Activated naive CD8-positive, alpha-beta T cell (primary cell): Measurements from ENCODE around the gene PADI3.
"Not testable (repeated sequence)": the region's sequence is repeated elsewhere in the genome, so short reads cannot be mapped to it uniquely, and the experiment has no call there.

Source experiments
- H3K27ac Mint-ChIP-seq: one replicate; pipeline ENCODE4 v1.8.0; 2021; ENCODE audit warnings: mixed read lengths
- H3K27me3 Mint-ChIP-seq: one replicate; pipeline ENCODE4 v1.8.0; 2021; ENCODE audit warnings: mixed read lengths
- H3K36me3 Mint-ChIP-seq: one replicate; pipeline ENCODE4 v1.8.0; 2021; ENCODE audit warnings: mixed read lengths
- H3K4me1 Mint-ChIP-seq: one replicate; pipeline ENCODE4 v1.8.0; 2021; ENCODE audit warnings: low read depth, mixed read lengths
- H3K4me3 Mint-ChIP-seq: one replicate; pipeline ENCODE4 v1.8.0; 2021; ENCODE audit warnings: mild to moderate bottlenecking, mixed read lengths
- H3K9me3 Mint-ChIP-seq: one replicate; pipeline ENCODE4 v1.8.0; 2021; ENCODE audit warnings: low read depth, mixed read lengths

PADI3 gene

DNA sequence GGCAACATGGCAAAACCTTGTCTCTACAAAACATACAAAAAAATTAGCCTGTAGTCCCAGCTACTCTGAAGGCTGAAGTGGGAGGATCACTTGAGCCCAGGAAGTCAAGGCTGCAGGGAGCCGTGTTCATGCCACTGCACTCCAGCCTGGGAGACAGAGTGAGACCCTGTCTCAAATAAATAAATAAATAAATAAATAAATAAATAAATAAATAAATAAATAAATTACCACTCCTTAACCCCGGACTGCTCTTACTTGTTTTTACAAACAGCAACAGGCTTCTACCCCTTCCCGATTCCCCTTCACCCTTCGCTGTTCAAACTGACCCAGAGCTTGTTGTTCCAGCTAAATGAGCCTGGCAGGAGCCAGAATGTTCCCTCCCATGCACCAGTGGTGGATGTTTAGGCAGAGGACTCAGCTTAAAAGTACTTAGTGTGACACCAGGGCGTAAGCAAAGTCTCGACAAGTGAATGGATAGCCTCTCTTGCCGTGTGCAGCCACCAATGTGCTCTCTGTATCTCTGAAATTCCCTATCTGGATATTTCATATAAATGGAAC is 21.5 kb upstream of the PADI3 start:
- H3K27ac Mint-ChIP-seq: no peak overlapping the region
- H3K36me3 Mint-ChIP-seq: no peaks in the 10 kb centered on the region
- no peak overlapping the region for H3K4me3 Mint-ChIP-seq
- H3K4me1 Mint-ChIP-seq: no peaks in the 10 kb centered on the region
- H3K27me3 Mint-ChIP-seq: peaks cover 3% of the 10 kb centered on the region
- H3K9me3 Mint-ChIP-seq: no peaks in the 10 kb centered on the region

DNA sequence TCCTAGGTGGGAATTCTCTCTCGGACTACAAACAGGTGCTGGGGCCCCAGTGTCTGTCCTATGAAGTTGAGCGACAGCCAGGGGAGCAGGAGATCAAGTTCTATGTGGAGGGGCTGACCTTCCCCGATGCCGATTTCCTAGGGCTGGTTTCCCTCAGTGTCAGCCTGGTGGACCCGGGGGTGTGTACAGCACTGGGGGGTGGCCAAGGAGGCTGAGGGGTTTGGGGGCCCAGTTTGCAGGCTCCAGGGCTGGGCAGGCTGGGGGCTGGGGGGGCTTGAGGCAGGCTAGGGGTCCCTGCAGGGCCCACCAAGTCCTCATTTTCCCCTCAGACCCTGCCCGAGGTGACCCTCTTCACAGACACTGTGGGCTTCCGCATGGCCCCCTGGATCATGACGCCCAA is 20.3 kb upstream of the PADI3 start:
- no peak overlapping the region for H3K4me3 Mint-ChIP-seq
- H3K36me3 Mint-ChIP-seq: no peaks in the 10 kb centered on the region
- H3K27ac Mint-ChIP-seq: no peak overlapping the region
- H3K27me3 Mint-ChIP-seq: peaks cover 2% of the 10 kb centered on the region
- no peaks in the 10 kb centered on the region for H3K9me3 Mint-ChIP-seq
- no peaks in the 10 kb centered on the region for H3K4me1 Mint-ChIP-seq

DNA sequence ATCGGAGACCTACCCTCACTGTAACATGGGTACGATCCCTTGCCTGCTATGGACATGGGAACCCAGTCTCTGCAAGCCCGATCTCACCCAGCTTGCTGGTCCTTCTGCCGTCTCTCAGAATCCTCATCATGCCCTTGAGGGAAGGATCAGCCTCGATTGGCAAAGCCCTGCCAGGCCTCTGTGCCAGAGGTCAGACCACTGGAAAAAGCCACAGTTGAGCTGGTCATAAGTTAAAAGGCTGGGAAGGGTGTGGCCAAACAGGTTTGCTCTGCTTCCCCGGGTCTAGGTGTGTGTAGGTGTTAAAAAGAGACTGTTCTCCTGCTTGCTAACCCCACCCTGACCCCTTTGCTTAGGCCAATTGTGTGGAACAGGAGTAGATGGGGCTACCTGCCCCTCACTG is 19.5 kb upstream of the PADI3 start:
- Mint-ChIP-seq H3K27me3 (peaks cover 2% of the 10 kb centered on the region), H3K4me3 (no peak overlapping the region), H3K27ac (no peak overlapping the region), H3K4me1 (no peaks in the 10 kb centered on the region), H3K36me3 (no peaks in the 10 kb centered on the region), H3K9me3 (no peaks in the 10 kb centered on the region)

DNA sequence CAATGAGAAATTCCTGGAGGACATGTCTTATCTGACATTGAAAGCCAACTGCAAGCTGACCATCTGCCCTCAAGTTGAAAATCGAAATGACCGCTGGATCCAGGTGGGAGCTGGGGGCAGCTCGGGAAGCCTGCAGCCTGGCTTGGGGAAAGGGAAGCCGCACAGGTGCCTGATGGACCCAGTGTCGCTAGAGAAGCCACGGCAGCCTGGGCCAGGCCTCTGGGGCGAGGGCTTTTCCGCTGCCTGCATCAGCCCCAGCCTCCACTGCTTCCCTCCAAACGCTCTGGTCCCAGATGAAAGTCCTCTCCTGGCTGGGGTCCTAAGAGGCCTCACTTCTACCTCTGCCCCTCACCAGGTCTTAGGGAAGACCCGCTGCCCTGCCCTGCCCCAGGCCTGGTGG is 18.8 kb upstream of the PADI3 start:
- Mint-ChIP-seq H3K27me3 (peaks cover 2% of the 10 kb centered on the region), H3K27ac (no peak overlapping the region), H3K36me3 (no peaks in the 10 kb centered on the region), H3K9me3 (no peaks in the 10 kb centered on the region), H3K4me3 (no peak overlapping the region), H3K4me1 (no peaks in the 10 kb centered on the region)

DNA sequence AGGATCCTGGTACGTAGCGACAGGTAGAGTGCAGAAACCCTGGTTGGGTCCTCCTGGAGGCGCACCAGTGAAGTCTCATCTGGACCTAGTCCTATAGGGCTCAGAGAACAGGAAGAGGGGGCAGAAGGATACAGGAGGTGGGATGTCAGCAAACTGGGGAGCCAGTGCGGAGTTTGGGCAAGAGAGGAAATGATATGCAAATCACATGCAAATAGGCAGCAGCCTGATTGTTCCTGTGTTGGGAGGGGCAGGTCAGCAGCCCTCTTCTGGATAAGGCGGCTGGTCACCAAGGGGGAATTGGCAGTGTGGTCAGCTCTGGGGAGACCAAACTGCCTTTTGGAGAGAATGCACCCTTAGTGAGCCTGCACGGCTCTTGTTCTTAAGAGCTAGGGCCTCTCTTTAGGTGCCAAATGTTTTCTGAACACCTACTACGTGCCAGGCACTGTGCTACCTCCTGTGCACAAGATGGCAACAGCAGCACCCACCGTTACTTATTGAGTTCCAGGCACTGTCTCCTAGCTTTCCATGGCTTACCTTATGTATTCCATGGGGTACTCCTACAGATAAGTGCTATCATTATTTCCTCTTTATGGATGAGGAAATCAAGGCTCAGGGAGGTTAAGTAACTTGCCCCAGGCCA is 18.1 kb upstream of the PADI3 start:
- peaks cover 2% of the 10 kb centered on the region for H3K27me3 Mint-ChIP-seq
- no peaks in the 10 kb centered on the region for H3K4me1 Mint-ChIP-seq
- H3K9me3 Mint-ChIP-seq: no peaks in the 10 kb centered on the region
- no peaks in the 10 kb centered on the region for H3K36me3 Mint-ChIP-seq
- no peak overlapping the region for H3K4me3 Mint-ChIP-seq
- no peak overlapping the region for H3K27ac Mint-ChIP-seq

DNA sequence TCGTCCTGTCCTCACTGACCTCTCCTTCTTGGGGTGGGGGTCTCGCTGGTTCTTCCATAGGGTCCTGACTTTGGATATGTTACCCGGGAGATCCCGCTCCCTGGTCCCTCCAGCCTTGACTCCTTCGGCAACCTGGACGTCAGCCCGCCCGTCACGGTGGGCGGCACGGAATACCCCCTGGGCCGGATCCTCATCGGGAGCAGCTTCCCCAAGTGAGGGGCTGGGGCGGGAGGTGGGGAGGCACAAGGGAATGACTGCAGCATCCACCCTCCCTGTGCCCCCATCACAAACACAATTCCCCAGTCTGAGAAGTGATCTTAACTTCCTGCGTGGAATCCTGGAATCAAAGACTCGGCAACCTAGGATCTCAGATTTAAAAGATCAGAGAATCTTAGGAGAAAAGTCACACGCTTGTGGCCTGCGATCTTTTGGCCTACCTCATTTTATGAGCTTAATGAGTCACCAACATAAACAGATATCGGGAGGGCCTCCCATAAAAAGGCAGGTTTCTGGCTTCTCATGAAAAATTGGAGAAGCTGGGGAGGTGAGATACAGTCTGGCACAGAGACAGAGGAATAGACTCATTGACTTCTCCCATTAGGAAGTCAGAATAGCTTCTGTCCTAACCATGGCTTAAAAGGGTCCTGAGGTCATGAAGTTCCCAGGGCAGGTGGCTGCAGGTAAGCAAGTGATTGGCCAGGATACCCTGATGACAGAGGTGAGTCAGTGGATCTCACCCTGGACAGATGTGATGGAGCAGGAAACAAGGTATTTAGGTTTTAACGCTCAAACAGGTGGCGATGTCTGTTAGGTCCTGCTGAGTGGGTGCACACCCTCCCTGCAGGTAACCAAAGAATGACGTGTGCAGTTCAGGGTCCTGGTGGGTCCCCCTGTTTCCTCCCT is 15.9 kb upstream of the PADI3 start:
- no peaks in the 10 kb centered on the region for H3K9me3 Mint-ChIP-seq
- peaks cover 2% of the 10 kb centered on the region for H3K27me3 Mint-ChIP-seq
- H3K4me3 Mint-ChIP-seq: no peak overlapping the region
- H3K4me1 Mint-ChIP-seq: no peaks in the 10 kb centered on the region
- H3K27ac Mint-ChIP-seq: no peak overlapping the region
- H3K36me3 Mint-ChIP-seq: no peaks in the 10 kb centered on the region

DNA sequence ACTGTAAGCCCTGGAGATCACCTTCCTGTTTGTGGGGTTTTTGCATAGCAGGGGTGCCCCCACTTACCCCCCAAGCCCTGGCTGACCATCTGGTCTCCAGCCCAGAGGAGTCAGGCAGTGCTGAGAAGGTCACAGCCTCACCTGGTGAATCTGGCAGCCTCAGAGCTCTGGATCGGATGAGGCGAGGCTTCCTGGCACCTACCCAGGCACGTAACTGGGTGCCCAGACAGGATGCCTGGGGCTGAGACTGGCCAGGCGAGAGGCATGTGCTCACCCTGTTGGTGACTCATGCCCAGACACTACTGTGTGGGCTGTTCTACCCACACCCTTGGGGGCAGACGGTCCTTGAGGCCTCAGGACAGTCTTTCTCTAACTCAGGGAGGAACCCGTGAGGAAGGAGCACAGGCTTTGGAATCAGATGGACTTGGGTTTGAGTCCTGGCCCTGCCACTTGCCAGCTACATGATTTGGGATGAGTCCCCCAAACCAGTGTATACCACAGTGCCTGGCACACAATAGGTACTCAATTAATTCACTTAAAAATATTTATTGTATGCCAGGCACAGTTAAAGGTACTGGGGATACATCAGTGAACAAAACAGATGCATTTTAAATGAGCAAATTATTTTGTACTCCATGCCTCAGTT is 15.1 kb upstream of the PADI3 start:
- no peak overlapping the region for H3K4me3 Mint-ChIP-seq
- H3K4me1 Mint-ChIP-seq: no peaks in the 10 kb centered on the region
- no peaks in the 10 kb centered on the region for H3K9me3 Mint-ChIP-seq
- no peaks in the 10 kb centered on the region for H3K36me3 Mint-ChIP-seq
- H3K27me3 Mint-ChIP-seq: peaks cover 2% of the 10 kb centered on the region
- no peak overlapping the region for H3K27ac Mint-ChIP-seq

DNA sequence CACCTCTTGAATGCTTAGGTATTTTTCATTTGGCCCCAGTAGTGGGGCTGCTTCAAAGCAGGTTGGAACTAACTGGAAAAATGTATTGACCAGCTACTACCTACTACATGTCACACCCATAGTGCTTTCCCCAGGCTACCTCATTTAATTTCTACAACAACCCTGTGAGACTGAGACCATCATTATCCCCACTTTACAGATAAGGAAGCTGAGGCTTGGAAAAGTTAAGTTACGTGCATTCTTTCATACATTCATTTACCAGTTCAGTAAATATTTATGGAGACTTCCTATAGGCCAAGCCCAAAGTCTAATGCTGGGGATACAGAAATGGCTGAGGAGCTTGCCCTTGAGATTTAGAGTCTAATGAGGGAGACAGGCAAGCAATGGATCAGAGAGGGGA is 14.5 kb upstream of the PADI3 start:
- Mint-ChIP-seq H3K27me3 (peaks cover 2% of the 10 kb centered on the region), H3K4me3 (no peak overlapping the region), H3K4me1 (no peaks in the 10 kb centered on the region), H3K9me3 (no peaks in the 10 kb centered on the region), H3K36me3 (no peaks in the 10 kb centered on the region), H3K27ac (no peak overlapping the region)

DNA sequence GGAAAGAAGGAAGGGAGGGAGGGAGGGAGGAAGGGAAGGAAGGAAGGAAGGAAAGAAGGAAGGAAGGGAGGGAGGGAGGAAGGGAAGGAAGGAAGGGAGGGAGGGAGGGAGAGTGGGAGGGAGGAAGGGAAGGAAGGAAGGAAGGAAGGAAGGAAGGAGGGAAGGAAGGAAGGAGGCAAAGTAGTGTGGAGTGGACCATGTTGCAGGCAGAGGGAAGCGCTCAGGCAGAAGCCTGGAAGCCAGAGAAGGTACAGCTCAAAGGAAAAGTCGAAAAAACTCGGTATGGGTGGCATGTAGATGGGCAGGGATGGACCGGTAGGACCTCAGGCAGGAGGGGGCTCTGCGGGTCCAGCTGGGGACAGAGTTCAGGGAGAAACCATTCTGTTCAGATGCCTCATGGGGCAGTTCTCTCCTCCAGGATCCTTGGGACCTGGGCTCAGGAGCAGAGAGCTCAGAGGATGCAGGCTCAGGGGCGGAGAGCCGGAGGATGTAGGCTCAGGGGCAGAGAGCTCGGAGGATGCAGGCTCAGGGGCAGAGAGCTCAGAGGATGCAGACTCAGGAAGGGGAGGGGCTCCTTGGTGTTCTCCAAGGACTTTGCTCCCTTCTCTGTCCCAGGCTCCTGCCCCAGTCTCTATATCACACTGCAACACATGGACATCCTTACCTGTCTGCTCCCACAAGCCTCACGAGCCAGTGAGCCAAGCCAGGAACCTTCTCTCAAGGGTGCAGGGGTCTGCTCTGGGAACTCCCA is 13.6 kb upstream of the PADI3 start:
- Mint-ChIP-seq H3K27ac (no peak overlapping the region), H3K9me3 (no peaks in the 10 kb centered on the region), H3K4me1 (no peaks in the 10 kb centered on the region), H3K36me3 (no peaks in the 10 kb centered on the region), H3K27me3 (peaks cover 2% of the 10 kb centered on the region), H3K4me3 (no peak overlapping the region)

DNA sequence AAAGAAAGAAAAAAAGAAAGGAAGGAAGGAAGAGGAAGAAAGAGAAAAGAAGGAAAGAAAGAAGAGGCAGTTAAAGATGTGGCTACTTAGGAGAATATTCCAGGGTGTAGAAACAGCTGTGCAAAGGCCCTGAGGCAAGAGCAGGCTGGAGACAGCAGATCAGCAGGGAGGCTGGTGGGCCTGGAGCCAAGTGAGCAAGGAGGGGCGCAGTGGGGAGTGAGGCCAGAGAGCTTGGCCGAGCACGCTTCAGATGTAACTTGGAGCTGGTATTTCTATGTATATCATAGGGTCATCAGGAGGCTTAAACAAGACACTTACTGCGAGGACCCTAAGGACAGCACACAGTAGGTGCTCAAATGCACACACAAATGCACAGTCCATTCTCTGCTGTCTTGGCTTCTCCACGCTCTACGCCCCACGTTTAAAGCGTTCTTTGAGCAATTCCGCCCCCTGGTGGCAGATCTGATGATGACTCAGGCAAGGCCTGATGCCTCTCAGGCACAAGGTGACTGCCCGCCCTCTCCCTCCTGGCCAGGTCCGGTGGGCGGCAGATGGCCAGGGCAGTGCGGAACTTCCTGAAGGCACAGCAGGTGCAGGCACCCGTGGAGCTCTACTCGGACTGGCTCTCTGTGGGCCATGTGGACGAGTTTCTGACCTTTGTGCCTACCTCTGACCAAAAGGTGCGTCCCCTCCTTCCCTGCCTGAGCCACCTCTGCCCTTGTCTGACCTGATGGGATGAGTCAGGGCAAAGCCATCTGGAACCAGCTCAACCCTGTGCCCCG is 11.9 kb upstream of the PADI3 start:
- Mint-ChIP-seq H3K27me3 (peaks cover 2% of the 10 kb centered on the region), H3K36me3 (no peaks in the 10 kb centered on the region), H3K9me3 (no peaks in the 10 kb centered on the region), H3K4me3 (no peak overlapping the region), H3K4me1 (no peaks in the 10 kb centered on the region), H3K27ac (no peak overlapping the region)

DNA sequence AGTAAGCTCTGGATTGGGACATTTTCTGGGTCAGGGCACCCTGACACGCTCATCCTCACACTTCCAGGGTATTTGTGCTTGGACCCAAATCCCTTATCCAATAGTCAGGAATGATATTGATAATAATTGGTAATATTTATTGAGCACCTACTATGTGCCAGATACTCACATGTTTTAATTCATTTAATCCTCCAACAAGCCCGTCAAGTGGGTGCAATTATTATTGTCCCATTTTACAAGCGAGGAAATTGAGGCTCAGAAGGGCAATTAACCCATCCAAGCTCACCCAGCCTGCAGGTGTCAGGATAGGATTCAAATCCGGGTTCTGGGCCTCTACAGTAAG is 11.4 kb upstream of the PADI3 start:
- Mint-ChIP-seq H3K9me3 (no peaks in the 10 kb centered on the region), H3K36me3 (no peaks in the 10 kb centered on the region), H3K4me3 (no peak overlapping the region), H3K27ac (no peak overlapping the region), H3K4me1 (no peaks in the 10 kb centered on the region), H3K27me3 (peaks cover 2% of the 10 kb centered on the region)

DNA sequence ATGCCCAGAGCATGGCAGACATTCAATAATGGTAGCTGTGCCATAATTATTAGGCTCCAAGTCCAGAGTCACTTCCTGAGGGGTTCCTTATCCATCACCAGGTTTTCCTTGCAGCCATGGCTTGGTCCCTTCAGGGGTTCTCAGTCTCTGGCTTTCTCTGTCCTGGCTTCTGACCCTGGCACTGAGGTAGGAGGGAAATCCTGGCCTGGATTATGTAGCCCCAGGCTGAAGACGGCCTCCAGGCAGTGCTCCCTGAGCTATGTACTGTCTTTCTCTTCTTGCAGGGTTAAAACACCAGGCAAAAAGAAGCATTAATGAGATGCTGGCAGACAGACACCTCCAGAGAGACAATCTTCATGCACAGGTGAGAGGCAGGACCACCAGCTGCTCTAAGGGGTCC is 9.5 kb upstream of the PADI3 start:
- Mint-ChIP-seq H3K27ac (no peak overlapping the region), H3K9me3 (no peaks in the 10 kb centered on the region), H3K4me3 (no peak overlapping the region), H3K36me3 (no peaks in the 10 kb centered on the region), H3K4me1 (no peaks in the 10 kb centered on the region), H3K27me3 (no peaks in the 10 kb centered on the region)

DNA sequence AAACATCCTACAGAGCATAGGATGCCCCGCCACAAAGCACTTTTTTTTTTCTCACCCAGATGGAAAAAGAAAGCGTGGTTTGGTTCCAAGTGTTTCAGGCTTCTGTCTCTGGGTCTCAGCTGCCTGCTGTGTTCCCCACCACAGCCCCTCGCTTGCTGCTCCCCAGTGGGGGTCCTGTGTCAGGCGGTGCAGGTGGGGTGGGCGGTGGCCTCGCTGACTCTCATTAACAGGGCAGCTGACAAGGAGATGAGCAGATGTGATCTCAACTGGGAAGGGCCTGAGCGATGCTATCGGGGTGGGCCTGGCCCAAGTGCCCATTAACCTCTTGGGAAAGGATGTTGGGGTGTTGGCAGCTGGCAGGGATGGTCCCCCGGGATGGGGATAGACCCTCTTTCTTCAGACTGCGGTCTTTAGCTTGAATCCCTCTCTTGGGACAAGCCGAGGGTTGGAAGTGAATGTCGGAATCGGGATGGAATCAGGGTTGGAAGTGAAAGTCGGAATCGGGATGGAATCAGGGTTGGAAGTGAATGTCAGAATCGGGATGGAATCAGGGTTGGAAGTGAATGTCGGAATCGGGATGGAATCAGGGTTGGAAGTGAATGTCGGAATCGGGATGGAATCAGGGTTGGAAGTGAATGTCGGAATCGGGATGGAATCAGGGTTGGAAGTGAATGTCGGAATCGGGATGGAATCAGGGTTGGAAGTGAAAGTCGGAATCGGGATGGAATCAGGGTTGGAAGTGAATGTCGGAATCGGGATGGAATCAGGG is 7.7 kb upstream of the PADI3 start:
- not testable (repeated sequence) for H3K4me3 Mint-ChIP-seq, H3K36me3 Mint-ChIP-seq, H3K27me3 Mint-ChIP-seq, H3K4me1 Mint-ChIP-seq, H3K27ac Mint-ChIP-seq, H3K9me3 Mint-ChIP-seq

DNA sequence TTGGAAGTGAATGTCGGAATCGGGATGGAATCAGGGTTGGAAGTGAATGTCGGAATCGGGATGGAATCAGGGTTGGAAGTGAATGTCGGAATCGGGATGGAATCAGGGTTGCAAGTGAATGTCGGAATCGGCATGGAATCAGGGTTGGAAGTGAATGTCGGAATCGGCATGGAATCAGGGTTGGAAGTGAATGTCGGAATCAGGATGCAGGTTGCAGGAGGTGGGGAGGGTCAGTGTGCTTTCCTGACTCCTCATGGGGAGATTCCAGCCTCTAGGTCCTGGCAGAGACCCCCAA is 7.2 kb upstream of the PADI3 start:
- not testable (repeated sequence) for H3K27me3 Mint-ChIP-seq, H3K4me1 Mint-ChIP-seq, H3K4me3 Mint-ChIP-seq, H3K36me3 Mint-ChIP-seq, H3K9me3 Mint-ChIP-seq, H3K27ac Mint-ChIP-seq
